ENCODE data around the gene MOSPD2. TPM values are rescaled to one million over a fixed set of nuclear protein-coding genes. Genes with fewer than 3 reads are reported as not detected.

MOSPD2 gene
- total and polyA plus RNA-seq, 2 of the 8 experiments (the other 6 are each of a cell fraction or from before 2014, with no cell fraction given), result 4.5 to 12.1 TPM

DNA sequence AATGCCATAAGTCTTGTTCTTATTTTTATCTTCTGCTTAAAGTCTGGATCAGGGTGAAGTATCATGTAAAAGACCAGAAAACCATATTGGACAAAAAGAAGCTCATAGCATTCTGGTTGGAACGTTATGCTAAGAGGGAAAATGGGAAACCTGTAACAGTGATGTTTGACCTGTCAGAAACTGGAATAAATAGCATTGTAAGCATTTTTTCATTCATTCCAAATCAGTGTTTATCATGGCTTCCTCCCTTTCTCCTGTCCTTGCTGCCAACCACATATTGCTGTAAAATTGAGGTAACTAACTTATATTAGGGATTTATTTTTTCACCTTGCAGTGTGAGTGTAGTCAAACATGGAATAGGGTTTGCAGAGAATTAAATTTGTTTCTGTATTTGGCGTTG lies 23.8 kb downstream of the MOSPD2 start:
- H4K91ac ChIP-seq (replicated peaks; ENCODE audit: insufficient read length, low read length), result no peak overlapping the region
- no peak overlapping the region for H3K9ac ChIP-seq (replicated peaks in 1 of 4; ENCODE audit: extremely low read depth in 1 of 4, low read depth in 3 of 4, low read length in 3 of 4)
- H2BK20ac ChIP-seq (ENCODE audit: low read length), result no peak overlapping the region
- H2BK12ac ChIP-seq (ENCODE audit: low read depth, low read length), result no peak overlapping the region
- H3K9me3 ChIP-seq (ENCODE audit: insufficient read depth in 2 of 2, low read depth in 1 of 2, low read length in 1 of 2), result no peaks in the 10 kb centered on the region
- no peak overlapping the region for H3K23ac ChIP-seq (ENCODE audit: insufficient read length)
- POLR2A ChIA-PET (ENCODE audit: partially characterized antibody), result no interaction called here
- no peaks in the 10 kb centered on the region for H3K4me1 ChIP-seq (replicated peaks in 1 of 4; ENCODE audit: control insufficient read depth in 3 of 4, insufficient read depth in 4 of 4, low read length in 3 of 4)
- no peak overlapping the region for H3K14ac ChIP-seq (ENCODE audit: insufficient read length)
- H3K36me3 ChIP-seq (ENCODE audit: control insufficient read depth in 2 of 4, insufficient read depth in 4 of 4, low read length in 3 of 4), result no peaks in the 10 kb centered on the region; a peak in 1 of 8 replicates
- no peaks in the 10 kb centered on the region for H3K79me1 ChIP-seq (ENCODE audit: low read depth, low read length)
- no peak overlapping the region for H2AFZ ChIP-seq (ENCODE audit: low read length)
- no peak overlapping the region for H3K4ac ChIP-seq (replicated peaks; ENCODE audit: insufficient read length, low read depth, low read length)
- no peak overlapping the region for H2AK5ac ChIP-seq (ENCODE audit: low read depth, low read length)
- no peaks in the 10 kb centered on the region for H3K23me2 ChIP-seq (ENCODE audit: low read depth, low read length)
- no peak overlapping the region for H2BK15ac ChIP-seq (ENCODE audit: low read length)
- no peak overlapping the region for H3K56ac ChIP-seq (replicated peaks; ENCODE audit: insufficient read length, low read depth, low read length)
- 87% methylated on average over 2 of the region's 2 CpGs; no CpG with 5 or more reads in 1 of the 2 experiments for WGBS, 2 experiments (ENCODE audit: extremely low coverage in 1 of 2, insufficient coverage in 1 of 2, insufficient read length in 1 of 2, insufficient replicate concordance in 2 of 2, low coverage in 1 of 2, low lambda C conversion rate in 2 of 2, missing lambda C conversion rate in 1 of 2)
- CTCF ChIA-PET (ENCODE audit: partially characterized antibody), result no interaction called here
- no peak overlapping the region for H3K18ac ChIP-seq (ENCODE audit: extremely low read depth, low read length)
- H3K27me3 ChIP-seq (replicated peaks in 1 of 4; ENCODE audit: control insufficient read depth in 3 of 4, extremely low read depth in 1 of 4, insufficient read depth in 3 of 4, low read length in 3 of 4), result no peaks in the 10 kb centered on the region
- no peaks in the 10 kb centered on the region for H3K79me2 ChIP-seq (ENCODE audit: control insufficient read depth in 1 of 2, insufficient read depth in 2 of 2, low read length in 2 of 2)
- DNase-seq (ENCODE audit: low read depth in 1 of 2, low spot score in 2 of 2), result no peak
- FAIRE-seq, result no peak
- no peak overlapping the region for H3K4me3 ChIP-seq (ENCODE audit: extremely low read depth in 1 of 4, insufficient read depth in 2 of 4, low read depth in 3 of 4, low read length in 4 of 4)
- H4K5ac ChIP-seq (ENCODE audit: insufficient read length, low read depth, low read length), result no peak overlapping the region
- no peak overlapping the region for H3K27ac ChIP-seq (ENCODE audit: low read depth, low read length)
- H3K4me2 ChIP-seq (ENCODE audit: insufficient read depth in 1 of 2, low read depth in 2 of 2, low read length in 2 of 2), result no peak overlapping the region
- no peak overlapping the region for H2BK120ac ChIP-seq (replicated peaks; ENCODE audit: low read depth, low read length)
- H4K20me1 ChIP-seq (replicated peaks in 1 of 2; ENCODE audit: control insufficient read depth in 1 of 2, insufficient read depth in 2 of 2, low read length in 2 of 2), result no peaks in the 10 kb centered on the region
- H2BK5ac ChIP-seq (ENCODE audit: low read depth, low read length), result no peak overlapping the region
- no peak overlapping the region for H4K8ac ChIP-seq (ENCODE audit: extremely low read depth, insufficient read depth, low read length)
- TF ChIP-seq GABPA (IDR thresholded peaks at IDR 0.05; ENCODE audit: borderline replicate concordance, insufficient read depth, low read length), result no peak
- TF ChIP-seq MAFK (IDR thresholded peaks at IDR 0.05; ENCODE audit: low read depth, low read length), result no peak
- TF ChIP-seq HDAC2 (IDR thresholded peaks at IDR 0.05; ENCODE audit: borderline replicate concordance in 1 of 2, low read depth in 2 of 2, low read length in 2 of 2), result no peak
- no peak for TF ChIP-seq ZNF274 (IDR thresholded peaks at IDR 0.05; ENCODE audit: borderline replicate concordance, extremely low read depth, low read length)
- TF ChIP-seq RAD21 (IDR thresholded peaks at IDR 0.05 in 1 of 2, conservative IDR thresholded peaks at IDR 0.05 in 1 of 2; ENCODE audit: low read depth in 2 of 2, low read length in 2 of 2), result no peak
- TF ChIP-seq FOSL1 (IDR thresholded peaks at IDR 0.05; ENCODE audit: insufficient read depth, low read depth, low read length), result no peak
- TF ChIP-seq, protein P1, sequence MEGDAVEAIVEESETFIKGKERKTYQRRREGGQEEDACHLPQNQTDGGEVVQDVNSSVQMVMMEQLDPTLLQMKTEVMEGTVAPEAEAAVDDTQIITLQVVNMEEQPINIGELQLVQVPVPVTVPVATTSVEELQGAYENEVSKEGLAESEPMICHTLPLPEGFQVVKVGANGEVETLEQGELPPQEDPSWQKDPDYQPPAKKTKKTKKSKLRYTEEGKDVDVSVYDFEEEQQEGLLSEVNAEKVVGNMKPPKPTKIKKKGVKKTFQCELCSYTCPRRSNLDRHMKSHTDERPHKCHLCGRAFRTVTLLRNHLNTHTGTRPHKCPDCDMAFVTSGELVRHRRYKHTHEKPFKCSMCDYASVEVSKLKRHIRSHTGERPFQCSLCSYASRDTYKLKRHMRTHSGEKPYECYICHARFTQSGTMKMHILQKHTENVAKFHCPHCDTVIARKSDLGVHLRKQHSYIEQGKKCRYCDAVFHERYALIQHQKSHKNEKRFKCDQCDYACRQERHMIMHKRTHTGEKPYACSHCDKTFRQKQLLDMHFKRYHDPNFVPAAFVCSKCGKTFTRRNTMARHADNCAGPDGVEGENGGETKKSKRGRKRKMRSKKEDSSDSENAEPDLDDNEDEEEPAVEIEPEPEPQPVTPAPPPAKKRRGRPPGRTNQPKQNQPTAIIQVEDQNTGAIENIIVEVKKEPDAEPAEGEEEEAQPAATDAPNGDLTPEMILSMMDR (IDR thresholded peaks at IDR 0.05; ENCODE audit: control extremely low read depth in 1 of 3, insufficient read depth in 1 of 3, low read depth in 1 of 3, low read length in 3 of 3), result no peak
- no peak for TF ChIP-seq KDM5A (IDR thresholded peaks at IDR 0.05; ENCODE audit: low read length)
- no peak for TF ChIP-seq SIN3A (conservative IDR thresholded peaks at IDR 0.05 in 1 of 2, IDR thresholded peaks at IDR 0.05 in 1 of 2; ENCODE audit: low read depth in 1 of 2, low read length in 2 of 2)
- TF ChIP-seq KDM4A (IDR thresholded peaks at IDR 0.05; ENCODE audit: low read depth, low read length, severe bottlenecking), result no peak
- TF ChIP-seq BACH1 (IDR thresholded peaks at IDR 0.05; ENCODE audit: low read length), result no peak

Measured in H1 (cell line).